Mesothelial cell of epicardium (in vitro differentiated cells): Measurements from ENCODE around the gene SF3A1. TPM values are rescaled to one million over a fixed set of nuclear protein-coding genes. Genes with fewer than 3 reads are reported as not detected.

Source experiments
- DNase-seq, 2 experiments: peaks; one replicate each; pipeline ENCODE4 v3.0.0; 2021; ENCODE audit warnings: low spot score in 2 of 2; ENCODE audit not compliant: unreplicated experiment in 2 of 2
- H3K27ac Mint-ChIP-seq: 2 replicates; pipeline ENCODE4 v1.8.0; 2021; ENCODE audit warnings: mixed read lengths
- H3K27me3 Mint-ChIP-seq: 2 replicates; pipeline ENCODE4 v1.8.0; 2021; ENCODE audit warnings: low read depth, mixed read lengths
- H3K36me3 Mint-ChIP-seq: 2 replicates; pipeline ENCODE4 v1.8.0; 2021; ENCODE audit warnings: mixed read lengths
- H3K4me1 Mint-ChIP-seq: 2 replicates; pipeline ENCODE4 v1.8.0; 2021; ENCODE audit warnings: mixed read lengths
- H3K4me3 Mint-ChIP-seq: 2 replicates; pipeline ENCODE4 v1.8.0; 2021; ENCODE audit warnings: mild to moderate bottlenecking, moderate library complexity, mixed read lengths
- H3K9me3 Mint-ChIP-seq: 2 replicates; pipeline ENCODE4 v1.8.0; 2021; ENCODE audit warnings: mixed read lengths
- total RNA-seq: library from RNA; stranded (reverse); gene quantifications from 3 replicates; pipeline ENCODE4 v1.2.1, GENCODE V29; 2021
- TF ChIP-seq, protein P1 (sequence below): fragments of 200-600 bp; sonication (generic); IDR thresholded peaks from one replicate; pipeline ENCODE4 v1.5.0; 2021; ENCODE audit warnings: antibody characterized with exemption; ENCODE audit not compliant: unreplicated experiment

The SF3A1 gene
- total RNA-seq, 1 donor from 2014 or later: 142 TPM

DNA sequence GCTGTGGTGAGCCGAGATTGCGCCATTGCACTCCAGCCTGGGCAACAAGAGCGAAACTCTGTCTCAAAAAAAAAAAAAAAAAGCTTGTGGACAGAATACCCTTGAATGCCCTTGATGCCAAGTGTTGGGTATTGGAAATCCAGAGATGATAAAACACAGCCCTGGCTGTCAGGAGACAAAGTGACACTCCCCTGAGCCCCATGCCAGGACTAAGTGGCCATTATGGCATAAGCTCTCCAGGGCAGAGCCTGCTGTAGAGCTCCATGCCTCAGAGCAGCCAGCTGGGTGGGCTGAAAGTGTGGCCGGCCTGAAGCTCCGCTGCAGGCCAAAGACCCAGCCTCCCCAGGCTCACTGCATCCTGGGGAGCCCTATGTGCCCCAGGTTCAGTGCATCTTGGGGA, 25.6 kb upstream of the SF3A1 start:
- Mint-ChIP-seq H3K27ac (no peak overlapping the region), H3K27me3 (no peaks in the 10 kb centered on the region), H3K4me1 (peaks cover 4% of the 10 kb centered on the region), H3K36me3 (peaks cover 7% of the 10 kb centered on the region), H3K9me3 (no peaks in the 10 kb centered on the region), H3K4me3 (no peak overlapping the region)
- no peak for DNase-seq
- TF ChIP-seq, protein P1, sequence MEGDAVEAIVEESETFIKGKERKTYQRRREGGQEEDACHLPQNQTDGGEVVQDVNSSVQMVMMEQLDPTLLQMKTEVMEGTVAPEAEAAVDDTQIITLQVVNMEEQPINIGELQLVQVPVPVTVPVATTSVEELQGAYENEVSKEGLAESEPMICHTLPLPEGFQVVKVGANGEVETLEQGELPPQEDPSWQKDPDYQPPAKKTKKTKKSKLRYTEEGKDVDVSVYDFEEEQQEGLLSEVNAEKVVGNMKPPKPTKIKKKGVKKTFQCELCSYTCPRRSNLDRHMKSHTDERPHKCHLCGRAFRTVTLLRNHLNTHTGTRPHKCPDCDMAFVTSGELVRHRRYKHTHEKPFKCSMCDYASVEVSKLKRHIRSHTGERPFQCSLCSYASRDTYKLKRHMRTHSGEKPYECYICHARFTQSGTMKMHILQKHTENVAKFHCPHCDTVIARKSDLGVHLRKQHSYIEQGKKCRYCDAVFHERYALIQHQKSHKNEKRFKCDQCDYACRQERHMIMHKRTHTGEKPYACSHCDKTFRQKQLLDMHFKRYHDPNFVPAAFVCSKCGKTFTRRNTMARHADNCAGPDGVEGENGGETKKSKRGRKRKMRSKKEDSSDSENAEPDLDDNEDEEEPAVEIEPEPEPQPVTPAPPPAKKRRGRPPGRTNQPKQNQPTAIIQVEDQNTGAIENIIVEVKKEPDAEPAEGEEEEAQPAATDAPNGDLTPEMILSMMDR: no peak

DNA sequence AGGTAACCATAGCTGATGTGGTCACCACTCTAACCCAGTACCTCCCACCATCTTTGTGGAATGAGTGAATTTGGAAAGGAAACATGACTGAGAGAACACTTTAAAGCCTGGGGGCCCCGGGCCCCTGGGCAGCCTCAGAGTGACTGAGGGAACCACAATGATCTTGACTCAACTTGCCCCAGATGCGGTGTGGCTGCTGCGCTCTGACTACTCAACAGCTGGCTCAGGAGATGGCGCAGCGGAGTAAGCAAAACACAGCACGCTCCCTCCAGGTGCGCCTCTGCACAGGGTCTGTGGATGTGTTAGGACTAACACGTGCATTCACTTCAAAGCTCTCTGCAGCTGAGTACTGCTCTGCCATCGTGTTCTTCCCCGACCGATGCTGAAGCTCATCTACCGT, 24.6 kb upstream of the SF3A1 start:
- Mint-ChIP-seq H3K27me3 (no peaks in the 10 kb centered on the region), H3K36me3 (peaks cover 7% of the 10 kb centered on the region), H3K27ac (no peak overlapping the region), H3K4me1 (peaks cover 2% of the 10 kb centered on the region), H3K9me3 (no peaks in the 10 kb centered on the region), H3K4me3 (no peak overlapping the region)
- TF ChIP-seq, protein P1: no peak
- no peak for DNase-seq

DNA sequence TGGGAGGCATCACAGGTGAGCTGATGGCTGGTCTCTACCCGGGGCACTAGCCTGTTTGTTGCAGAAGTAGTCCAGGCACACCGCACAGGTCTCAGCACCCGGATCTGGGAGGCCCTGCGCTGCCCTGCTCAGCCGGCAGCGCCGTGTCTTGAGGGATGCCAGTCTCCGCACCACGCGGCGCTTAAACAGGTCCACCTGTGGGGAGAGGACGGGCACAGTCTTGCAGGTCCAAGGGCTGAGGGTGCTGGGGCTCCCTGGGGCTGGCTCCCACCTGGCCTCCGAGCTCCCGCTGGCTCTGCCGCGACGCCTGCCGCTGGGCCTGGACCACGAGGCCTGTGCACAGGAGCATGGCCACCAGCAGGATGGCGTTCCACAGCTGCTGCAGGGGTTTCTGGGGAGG, 23.3 kb upstream of the SF3A1 start:
- Mint-ChIP-seq H3K4me1 (no peaks in the 10 kb centered on the region), H3K27ac (no peak overlapping the region), H3K36me3 (peaks cover 7% of the 10 kb centered on the region), H3K9me3 (no peaks in the 10 kb centered on the region), H3K27me3 (no peaks in the 10 kb centered on the region), H3K4me3 (no peak overlapping the region)
- TF ChIP-seq, protein P1: no peak
- DNase-seq: no peak

DNA sequence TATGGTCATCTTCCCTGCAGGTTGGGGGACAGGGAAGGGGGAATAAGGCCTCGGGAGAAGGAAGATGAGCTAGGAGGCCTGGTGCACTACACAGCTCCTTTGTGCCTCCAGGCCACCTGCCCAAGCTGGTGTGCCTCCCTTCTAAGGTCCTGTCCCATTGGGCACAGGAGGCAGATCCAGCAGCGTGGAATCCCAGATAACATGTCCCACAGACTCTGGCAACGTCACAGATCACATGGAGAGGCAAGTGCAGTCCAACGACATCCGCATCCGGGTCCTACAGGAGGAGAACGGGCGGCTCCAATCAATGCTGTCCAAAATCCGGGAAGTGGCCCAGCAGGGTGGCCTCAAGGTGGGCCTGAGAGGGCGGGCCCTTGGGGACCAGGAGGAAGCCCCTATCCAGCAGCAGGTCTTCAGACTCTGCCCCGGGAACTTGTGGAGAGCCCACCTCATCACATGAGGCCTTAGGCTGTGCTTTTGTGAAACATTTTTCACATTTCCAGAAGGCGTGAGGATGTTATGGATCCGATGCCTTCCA, 18.7 kb upstream of the SF3A1 start:
- TF ChIP-seq, protein P1: no peak
- Mint-ChIP-seq H3K27ac (no peak overlapping the region), H3K9me3 (no peaks in the 10 kb centered on the region), H3K36me3 (peaks cover 7% of the 10 kb centered on the region), H3K4me3 (no peak overlapping the region), H3K4me1 (peaks cover 6% of the 10 kb centered on the region), H3K27me3 (no peaks in the 10 kb centered on the region)
- no peak for DNase-seq

DNA sequence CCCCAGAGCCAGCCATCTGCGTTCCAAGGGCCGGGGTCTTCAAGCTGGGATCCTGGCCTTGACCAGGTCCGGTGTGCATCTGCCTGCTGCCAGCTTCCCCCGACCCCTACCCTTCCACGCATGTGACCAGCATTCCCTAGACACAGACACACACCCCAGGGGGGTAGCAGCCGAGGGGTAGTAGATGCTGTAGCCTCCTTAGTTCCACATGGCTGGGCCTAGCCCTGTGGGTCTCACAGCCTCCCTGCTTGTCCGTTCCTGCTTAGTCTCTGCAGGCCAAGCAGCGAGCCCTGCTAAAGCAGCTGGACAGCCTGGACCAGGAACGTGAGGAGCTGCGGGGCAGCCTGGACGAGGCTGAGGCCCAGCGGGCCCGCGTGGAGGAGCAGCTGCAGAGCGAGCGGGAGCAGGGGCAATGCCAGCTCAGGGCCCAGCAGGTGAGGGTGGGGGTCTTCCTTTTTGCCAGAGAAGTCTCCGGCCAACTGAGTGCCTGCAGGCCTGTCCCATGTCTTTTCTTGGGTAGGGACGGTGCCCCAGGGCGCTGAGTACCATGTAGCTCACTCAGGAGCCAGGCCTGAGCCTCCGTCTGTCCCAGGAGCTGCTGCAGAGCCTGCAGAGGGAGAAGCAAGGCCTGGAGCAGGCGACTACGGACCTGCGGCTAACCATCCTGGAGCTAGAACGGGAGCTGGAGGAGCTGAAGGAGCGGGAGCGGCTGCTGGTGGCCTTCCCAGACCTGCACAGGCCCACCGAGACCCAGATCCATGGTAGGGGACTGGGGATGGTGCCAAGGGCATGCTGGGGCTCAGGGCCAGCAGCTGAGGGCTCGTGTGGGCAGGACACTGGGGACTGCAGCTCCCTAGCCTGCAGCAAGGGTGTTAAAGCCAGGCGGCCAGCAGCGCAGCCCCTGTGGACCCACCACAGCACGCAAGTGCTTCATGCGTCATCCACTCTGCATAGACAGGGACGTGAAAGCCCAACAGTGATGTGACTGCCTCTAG, 16.9 kb upstream of the SF3A1 start:
- Mint-ChIP-seq H3K36me3 (peaks cover 5% of the 10 kb centered on the region), H3K27me3 (no peaks in the 10 kb centered on the region), H3K27ac (no peak overlapping the region), H3K4me1 (peaks cover 6% of the 10 kb centered on the region), H3K4me3 (no peak overlapping the region), H3K9me3 (no peaks in the 10 kb centered on the region)
- no peak for DNase-seq
- TF ChIP-seq, protein P1: no peak
